Measurements from ENCODE around the gene KCNN3.

GRCh38 chr1:154741741-154742495 lies 128.2 kb downstream of the KCNN3 start:
- TF ChIP-seq CTCF (IDR thresholded peaks at IDR 0.05) (no peak), POLR2A (IDR thresholded peaks at IDR 0.05) (no peak)
